PFSK-1 (cell line): ENCODE data around the gene GABRG2.

ENCODE experiments used
- FOXP2 ChIP-seq: optimal IDR thresholded peaks from 2 replicates; pipeline ENCODE3; 2011; ENCODE audit warnings: borderline replicate concordance, control low read depth, inconsistent platforms; ENCODE audit not compliant: insufficient read depth; ENCODE audit errors: extremely low read length, extremely low read depth
- POLR2AphosphoS5 ChIP-seq: IDR thresholded peaks from 2 replicates; pipeline ENCODE4 v1.6.1; 2012; ENCODE audit warnings: low read depth, mild to moderate bottlenecking, control low read depth, low read length, moderate library complexity
- REST ChIP-seq, 2 experiments: IDR thresholded peaks; 2 replicates each; pipeline versions ENCODE4 v1.6.1 to v1.8.0; 2011 to 2012; ENCODE audit warnings: low read depth in 2 of 2, low read length in 2 of 2, control low read depth in 1 of 2, inconsistent platforms in 1 of 2, mild to moderate bottlenecking in 1 of 2, moderate library complexity in 1 of 2; ENCODE audit not compliant: insufficient read depth in 1 of 2
- SIN3A ChIP-seq: IDR thresholded peaks from 2 replicates; pipeline ENCODE4 v1.6.1; 2012; ENCODE audit warnings: mild to moderate bottlenecking, low read length, moderate library complexity, borderline replicate concordance; ENCODE audit not compliant: insufficient read depth
- TAF1 ChIP-seq: IDR thresholded peaks from 2 replicates; pipeline ENCODE4 v1.6.1; 2012; ENCODE audit warnings: low read length, control low read depth, borderline replicate concordance; ENCODE audit not compliant: insufficient read depth

GABRG2 gene

DNA sequence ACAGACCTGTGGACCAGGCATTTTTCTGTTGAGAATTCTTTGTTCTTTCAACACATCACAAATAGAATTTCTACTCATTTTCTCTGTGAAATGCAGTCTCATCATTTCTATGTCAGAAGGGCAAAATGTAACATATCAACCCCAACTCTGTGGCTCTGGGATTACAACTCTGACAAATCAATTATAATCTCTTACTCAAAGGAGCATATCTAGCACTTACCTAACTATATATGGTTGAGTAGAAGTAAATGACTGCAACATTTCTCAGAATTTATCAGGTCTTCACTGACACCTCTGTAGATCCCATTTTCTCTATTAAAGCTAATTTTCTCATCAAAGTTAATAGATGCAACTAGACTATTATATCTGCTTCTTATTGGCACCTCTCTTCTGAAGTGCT lies 64.8 kb downstream of the GABRG2 start:
- TF ChIP-seq REST (IDR thresholded peaks at IDR 0.05; ENCODE audit: insufficient read depth in 1 of 2, low read depth in 2 of 2, low read length in 2 of 2): no peak
- TF ChIP-seq SIN3A: no peak
- no peak for TF ChIP-seq POLR2AphosphoS5
- no peak for TF ChIP-seq FOXP2
- no peak for TF ChIP-seq TAF1

GRCh38 chr5:162139190-162139589 lies 71.6 kb downstream of the GABRG2 start:
- TF ChIP-seq TAF1 (no peak), POLR2AphosphoS5 (no peak), SIN3A (no peak), FOXP2 (no peak), REST (IDR thresholded peaks at IDR 0.05; ENCODE audit: insufficient read depth in 1 of 2, low read depth in 2 of 2, low read length in 2 of 2) (no peak)

DNA sequence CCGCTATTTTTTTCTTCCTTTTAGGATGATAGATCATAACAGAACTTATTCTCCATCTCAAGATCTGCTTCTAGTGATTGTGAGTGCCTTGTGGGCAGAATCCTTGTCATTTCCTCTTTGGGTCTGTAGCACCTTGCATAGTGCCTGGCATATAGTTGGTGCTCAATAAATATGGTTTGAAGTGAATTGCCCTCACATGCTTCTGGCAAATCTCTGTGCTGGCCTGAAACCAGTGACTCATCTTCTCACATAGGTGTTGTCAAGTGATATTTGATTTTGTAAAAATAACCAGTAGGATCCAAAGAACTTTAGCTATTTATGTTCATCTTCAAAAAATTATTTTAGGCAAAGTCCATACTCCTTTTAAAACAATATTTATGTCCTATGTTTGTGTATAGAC lies 86.7 kb downstream of the GABRG2 start:
- TF ChIP-seq REST (IDR thresholded peaks at IDR 0.05; ENCODE audit: insufficient read depth in 1 of 2, low read depth in 2 of 2, low read length in 2 of 2) (no peak), FOXP2 (no peak), POLR2AphosphoS5 (no peak)

DNA sequence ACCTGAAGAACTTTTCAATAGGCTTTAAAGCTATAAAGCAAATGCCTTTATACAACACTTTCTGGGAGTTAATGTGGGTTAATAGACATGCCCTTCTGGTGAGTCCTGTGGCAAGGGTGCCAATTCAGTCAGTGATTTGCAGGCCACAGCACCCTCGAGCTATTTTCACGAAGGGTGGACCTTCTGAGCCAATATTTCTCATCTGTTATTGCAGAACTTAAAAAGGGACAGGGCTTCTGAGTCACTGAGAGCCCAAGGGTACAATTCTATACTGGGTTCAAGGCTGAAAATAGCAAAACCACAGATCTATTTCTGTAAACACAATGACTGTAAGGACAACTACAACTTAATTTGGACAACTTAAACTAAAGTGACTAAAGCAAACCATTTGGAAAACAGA lies 92.8 kb downstream of the GABRG2 start:
- TF ChIP-seq TAF1 (no peak), FOXP2 (no peak), SIN3A (no peak), REST (IDR thresholded peaks at IDR 0.05; ENCODE audit: insufficient read depth in 1 of 2, low read depth in 2 of 2, low read length in 2 of 2) (no peak), POLR2AphosphoS5 (no peak)

DNA sequence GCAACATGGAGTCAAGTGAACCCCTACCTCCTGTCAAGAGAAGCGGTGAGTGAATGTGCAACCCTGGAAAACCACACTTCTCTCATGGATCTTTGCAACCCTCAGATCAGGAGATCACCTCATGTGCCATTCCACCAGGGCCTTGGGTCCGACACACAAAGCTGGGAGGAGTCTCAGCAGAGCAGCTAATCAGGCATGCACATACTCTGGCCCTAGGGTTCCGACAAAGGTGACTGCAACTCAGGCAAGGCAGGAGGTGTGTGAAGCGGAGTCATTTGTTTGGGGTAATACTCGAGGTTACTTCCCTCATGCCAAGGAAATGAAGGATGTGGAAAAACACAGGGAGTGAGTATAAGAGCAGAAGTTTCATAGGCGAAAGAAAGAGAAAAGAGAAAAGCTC lies 96.1 kb downstream of the GABRG2 start:
- TF ChIP-seq POLR2AphosphoS5: no peak
- TF ChIP-seq REST (IDR thresholded peaks at IDR 0.05; ENCODE audit: insufficient read depth in 1 of 2, low read depth in 2 of 2, low read length in 2 of 2): no peak
- no peak for TF ChIP-seq FOXP2
- TF ChIP-seq SIN3A: no peak
- no peak for TF ChIP-seq TAF1
